SU-DHL-6 (cell line): ENCODE results near the gene RNU5D-1.

ENCODE experiments used
- EZH2phosphoT487 ChIP-seq: fragments of 200-600 bp; sonication (generic), shearing (Covaris generic); conservative IDR thresholded peaks from 2 replicates; pipeline ENCODE4 v1.6.1; 2018; ENCODE audit warnings: mild to moderate bottlenecking, antibody characterized with exemption, low read length, moderate library complexity, mixed read lengths
- TF ChIP-seq, protein P1 (sequence below): fragments of 200-600 bp; sonication (generic); IDR thresholded peaks from one replicate; pipeline ENCODE4 v1.5.1; 2017; ENCODE audit warnings: antibody characterized with exemption, mild to moderate bottlenecking, low read length, moderate library complexity; ENCODE audit not compliant: insufficient read depth, poor library complexity, severe bottlenecking

DNA sequence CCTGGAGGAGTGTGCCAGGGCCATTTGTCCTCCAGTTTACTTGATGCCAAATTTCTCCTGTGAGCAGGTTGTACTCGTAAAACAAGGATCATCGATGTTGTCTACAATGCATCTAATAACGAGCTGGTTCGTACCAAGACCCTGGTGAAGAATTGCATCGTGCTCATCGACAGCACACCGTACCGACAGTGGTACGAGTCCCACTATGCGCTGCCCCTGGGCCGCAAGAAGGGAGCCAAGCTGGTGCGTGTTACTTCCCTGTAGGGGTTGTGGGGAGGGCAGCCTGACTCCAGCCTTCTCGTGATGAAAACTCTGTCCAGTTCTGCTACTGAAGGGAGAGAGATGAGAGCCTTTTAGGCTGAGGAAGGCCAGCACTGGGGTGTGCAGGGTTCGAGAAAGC lies 46.6 kb upstream of the RNU5D-1 start:
- TF ChIP-seq, protein P1, sequence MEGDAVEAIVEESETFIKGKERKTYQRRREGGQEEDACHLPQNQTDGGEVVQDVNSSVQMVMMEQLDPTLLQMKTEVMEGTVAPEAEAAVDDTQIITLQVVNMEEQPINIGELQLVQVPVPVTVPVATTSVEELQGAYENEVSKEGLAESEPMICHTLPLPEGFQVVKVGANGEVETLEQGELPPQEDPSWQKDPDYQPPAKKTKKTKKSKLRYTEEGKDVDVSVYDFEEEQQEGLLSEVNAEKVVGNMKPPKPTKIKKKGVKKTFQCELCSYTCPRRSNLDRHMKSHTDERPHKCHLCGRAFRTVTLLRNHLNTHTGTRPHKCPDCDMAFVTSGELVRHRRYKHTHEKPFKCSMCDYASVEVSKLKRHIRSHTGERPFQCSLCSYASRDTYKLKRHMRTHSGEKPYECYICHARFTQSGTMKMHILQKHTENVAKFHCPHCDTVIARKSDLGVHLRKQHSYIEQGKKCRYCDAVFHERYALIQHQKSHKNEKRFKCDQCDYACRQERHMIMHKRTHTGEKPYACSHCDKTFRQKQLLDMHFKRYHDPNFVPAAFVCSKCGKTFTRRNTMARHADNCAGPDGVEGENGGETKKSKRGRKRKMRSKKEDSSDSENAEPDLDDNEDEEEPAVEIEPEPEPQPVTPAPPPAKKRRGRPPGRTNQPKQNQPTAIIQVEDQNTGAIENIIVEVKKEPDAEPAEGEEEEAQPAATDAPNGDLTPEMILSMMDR: no peak
- no peak for TF ChIP-seq EZH2phosphoT487
